Suprapubic skin (tissue), 4 donors: Measurements from ENCODE around the gene ZCCHC7.
"Not testable (repeated sequence)": the region's sequence is repeated elsewhere in the genome, so short reads cannot be mapped to it uniquely, and the experiment has no call there.

ENCODE experiments used
- CTCF ChIP-seq, 2 donors: fragments of 200-600 bp in 1 of 2; fragments of 450-650 bp in 1 of 2; sonication (generic) in 1 of 2; IDR thresholded peaks; one replicate each; pipeline ENCODE4 v1.5.1; 2016 to 2019; ENCODE audit warnings: antibody characterized with exemption in 2 of 2, mild to moderate bottlenecking in 1 of 2, moderate library complexity in 1 of 2
- EP300 ChIP-seq: sonication (generic); formaldehyde crosslinking; IDR thresholded peaks from one replicate; pipeline ENCODE4 v1.6.1; 2017; ENCODE audit warnings: antibody characterized with exemption
- POLR2AphosphoS5 ChIP-seq, 3 donors: sonication (generic); formaldehyde crosslinking; IDR thresholded peaks; one replicate each; pipeline ENCODE4 v1.6.1; 2017; ENCODE audit warnings: antibody characterized with exemption in 3 of 3

- not testable (repeated sequence) for TF ChIP-seq EP300; POLR2AphosphoS5 (IDR thresholded peaks at IDR 0.05); CTCF (IDR thresholded peaks at IDR 0.05)
These were observed 70.4 kb downstream of the ZCCHC7 start for GRCh38 chr9:37190739-37191138.
